Suppressor macrophage (primary cell): ENCODE data around the gene CD164.
"Not testable (repeated sequence)": the region's sequence is repeated elsewhere in the genome, so short reads cannot be mapped to it uniquely, and the experiment has no call there.

Source experiments
- DNase-seq, 4 experiments: peaks; one replicate each; pipeline ENCODE4 v3.0.0-alpha.2; 2020 to 2022

Gene CD164

DNA sequence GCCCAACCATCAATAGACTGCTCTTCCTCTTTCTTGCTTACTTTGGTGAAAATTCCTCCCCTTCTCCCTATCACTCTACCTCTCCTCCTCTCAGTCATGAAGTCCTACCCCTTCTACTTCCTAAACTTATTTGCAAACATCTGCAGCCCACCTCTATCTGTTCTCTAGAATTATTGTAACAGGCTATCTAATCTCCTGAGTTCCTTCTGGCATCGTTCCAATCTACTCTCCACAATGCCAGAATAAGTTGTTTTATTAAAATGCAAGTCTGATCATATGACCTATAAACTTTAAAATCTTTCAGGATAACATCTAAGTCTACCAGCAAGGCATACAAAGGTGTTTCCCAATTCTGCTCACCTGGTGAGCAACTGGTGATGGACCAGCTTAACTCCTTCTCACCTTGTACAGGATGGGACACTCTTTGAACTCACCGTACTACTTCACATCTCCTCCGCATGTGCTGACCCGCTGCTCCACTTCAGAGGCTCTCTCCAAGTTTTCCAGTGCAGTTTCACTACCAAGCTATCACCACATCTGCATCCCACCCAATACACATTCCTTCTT lies 7.9 kb downstream of the CD164 start:
- DNase-seq, result peak in 1 of 4 experiments; percentile 29

GRCh38 chr6:109373762-109374161 lies 8.5 kb downstream of the CD164 start:
- DNase-seq, result peak; percentile 63 to 89 (median 78)

GRCh38 chr6:109373331-109373730 lies 8.9 kb downstream of the CD164 start:
- DNase-seq, result no peak

DNA sequence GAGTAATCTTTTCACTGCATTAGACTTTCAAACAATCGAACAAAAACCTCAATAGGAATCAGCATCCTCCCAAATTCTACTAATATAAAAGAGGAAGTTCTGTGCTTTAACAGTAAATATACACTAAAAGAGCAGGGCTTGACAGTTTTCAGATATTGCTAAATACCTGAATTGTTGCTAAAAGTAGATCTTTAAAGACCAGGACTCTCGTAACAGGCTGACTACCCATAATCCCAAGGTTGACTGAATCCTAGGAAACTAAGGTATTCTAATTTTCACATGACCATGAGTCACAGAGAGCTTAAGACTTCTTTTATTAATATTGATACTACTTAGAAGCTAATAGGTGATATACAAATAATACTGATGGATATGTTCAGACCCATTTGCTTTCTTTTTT lies 10.1 kb downstream of the CD164 start:
- peak in 2 of 4 experiments; percentile 66 to 68 for DNase-seq

DNA sequence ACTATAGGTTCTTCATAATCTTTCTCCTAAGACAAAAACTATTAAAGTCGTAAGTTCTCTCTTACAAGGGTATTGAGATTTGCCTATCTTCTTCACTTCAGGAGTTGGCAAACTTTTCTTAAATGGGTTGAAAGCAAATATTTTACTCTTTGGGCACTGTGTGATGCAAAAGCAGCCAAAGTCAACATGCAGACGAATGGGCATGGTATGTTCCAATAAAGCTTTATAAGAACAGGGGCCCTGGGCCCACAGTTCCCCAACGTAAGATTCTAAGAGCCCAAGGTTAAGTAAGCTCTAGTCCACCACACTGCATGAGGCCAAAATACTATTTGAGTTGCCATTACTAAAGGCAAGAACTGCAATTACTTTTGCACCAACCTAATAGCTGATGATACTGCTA lies 11.5 kb downstream of the CD164 start:
- no peak for DNase-seq

- no peak for DNase-seq
These were observed 11.9 kb downstream of the CD164 start for GRCh38 chr6:109370336-109370735.

DNA sequence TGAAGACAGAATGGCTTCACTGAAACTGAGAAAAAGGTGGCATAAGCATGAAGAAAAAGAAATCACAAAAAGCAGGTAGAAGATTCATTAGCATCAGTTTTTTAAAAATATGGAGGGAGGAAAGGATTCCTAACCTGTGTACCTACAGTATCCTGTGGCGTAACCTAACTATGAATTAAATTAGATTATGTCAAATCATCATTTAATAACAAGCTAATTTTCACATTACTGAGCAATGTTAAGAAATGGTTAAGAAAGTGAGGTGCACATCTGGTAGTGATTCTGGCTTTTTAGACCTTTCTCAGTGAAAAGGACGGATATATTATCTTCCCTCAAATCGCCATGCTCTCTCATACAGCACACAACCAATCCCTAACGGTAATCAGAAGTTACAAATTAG lies 12.5 kb downstream of the CD164 start:
- no peak for DNase-seq

GRCh38 chr6:109364382-109365078 lies 17.7 kb downstream of the CD164 start:
- DNase-seq, result not testable (repeated sequence)

DNA sequence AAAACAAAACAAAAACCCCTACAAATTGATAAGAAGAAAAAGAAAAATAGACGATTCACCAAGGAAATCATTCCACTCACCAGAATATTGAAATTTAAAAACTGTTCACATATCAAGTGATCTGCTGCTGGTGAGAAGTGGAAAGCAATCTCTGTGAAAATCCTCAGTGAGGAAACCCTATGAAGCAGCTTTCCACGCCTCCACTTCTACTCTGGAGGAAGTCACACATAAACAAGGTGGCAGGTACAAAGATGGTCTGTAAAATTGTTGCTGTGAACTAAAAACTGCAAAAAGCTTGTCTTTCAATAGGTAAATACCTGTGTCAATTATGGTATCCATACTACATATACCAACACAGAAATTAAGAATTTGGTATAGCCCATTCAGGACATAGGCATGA lies 18.5 kb downstream of the CD164 start:
- DNase-seq, result no peak

- DNase-seq, result no peak
These were observed 20.0 kb downstream of the CD164 start for GRCh38 chr6:109362102-109362884.

DNA sequence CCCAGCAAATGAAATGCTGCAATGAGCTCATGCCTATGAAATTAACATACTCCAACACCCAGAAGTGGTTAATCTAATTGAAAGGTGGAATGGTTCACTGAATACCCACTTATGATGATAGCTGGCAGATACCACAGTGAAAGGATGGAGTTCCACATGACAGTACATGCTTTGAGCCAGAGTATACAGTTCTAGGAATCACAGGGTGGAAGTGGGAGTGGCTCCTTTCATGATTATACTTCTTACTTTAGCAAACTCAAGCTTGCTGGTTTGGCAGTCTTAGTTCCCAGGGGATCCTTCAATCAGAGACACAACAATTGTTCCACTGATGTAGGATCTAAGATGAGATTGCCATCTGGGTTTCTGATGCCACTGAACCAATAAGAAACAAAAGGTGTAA lies 21.5 kb downstream of the CD164 start:
- DNase-seq, result no peak

GRCh38 chr6:109360281-109360680 lies 22.0 kb downstream of the CD164 start:
- peak in 2 of 4 experiments; percentile 38 to 45 for DNase-seq

GRCh38 chr6:109359248-109359647 lies 23.0 kb downstream of the CD164 start:
- no peak for DNase-seq

- DNase-seq, result no peak
These were observed 24.1 kb downstream of the CD164 start for GRCh38 chr6:109358204-109358603.

GRCh38 chr6:109356237-109356636 lies 26.0 kb downstream of the CD164 start:
- DNase-seq, result no peak

DNA sequence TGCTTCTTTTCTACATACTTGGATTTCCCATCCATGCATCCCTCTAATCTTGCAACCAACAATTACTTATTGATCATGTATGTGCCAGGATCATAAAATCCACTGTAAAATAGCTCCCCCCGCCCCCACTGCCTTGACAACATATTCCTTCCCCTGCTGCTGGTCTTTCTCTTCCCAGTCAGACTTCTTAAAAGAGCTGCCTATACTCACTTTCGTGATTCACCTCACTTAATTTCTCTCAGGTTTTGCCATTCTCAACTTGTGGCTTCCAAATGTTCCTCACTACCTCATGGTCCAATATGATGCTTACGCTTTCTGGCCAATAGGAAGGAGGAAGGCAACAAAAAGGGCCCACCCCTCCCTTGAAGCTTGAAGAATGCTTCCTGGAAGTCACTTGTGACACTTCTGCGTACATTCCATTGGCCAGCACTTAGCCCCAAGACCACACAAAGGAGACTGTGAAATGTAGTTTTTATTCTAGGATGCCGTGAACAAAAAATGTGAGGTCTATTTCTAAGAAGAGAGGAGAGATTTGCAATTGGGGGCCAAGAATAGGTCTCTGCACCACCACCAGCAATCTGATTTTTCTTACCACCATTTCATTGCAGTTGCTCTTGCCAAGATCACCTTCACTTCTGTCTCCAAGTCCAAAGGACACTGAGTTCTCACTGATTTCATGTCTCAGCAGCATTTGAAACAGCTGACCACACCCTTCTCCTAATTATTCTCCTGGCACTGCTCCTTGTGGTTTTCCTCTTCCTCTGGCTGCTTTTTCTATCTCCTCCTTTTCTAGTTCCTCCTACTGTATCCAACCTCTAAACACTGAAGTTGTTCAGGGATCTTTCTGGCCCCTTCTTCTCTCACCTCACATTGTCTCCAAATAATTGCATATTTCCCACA lies 30.8 kb downstream of the CD164 start:
- DNase-seq, result peak in 3 of 4 experiments; percentile 35 to 42 (median 41)

GRCh38 chr6:109349419-109349987 lies 32.8 kb downstream of the CD164 start:
- DNase-seq, result peak; percentile 35 to 57 (median 48)

GRCh38 chr6:109348226-109348625 lies 34.0 kb downstream of the CD164 start:
- DNase-seq, result peak; percentile 34 to 70 (median 59)

GRCh38 chr6:109347779-109348178 lies 34.5 kb downstream of the CD164 start:
- no peak for DNase-seq

- no peak for DNase-seq
These were observed 36.3 kb downstream of the CD164 start for GRCh38 chr6:109345986-109346385.

DNA sequence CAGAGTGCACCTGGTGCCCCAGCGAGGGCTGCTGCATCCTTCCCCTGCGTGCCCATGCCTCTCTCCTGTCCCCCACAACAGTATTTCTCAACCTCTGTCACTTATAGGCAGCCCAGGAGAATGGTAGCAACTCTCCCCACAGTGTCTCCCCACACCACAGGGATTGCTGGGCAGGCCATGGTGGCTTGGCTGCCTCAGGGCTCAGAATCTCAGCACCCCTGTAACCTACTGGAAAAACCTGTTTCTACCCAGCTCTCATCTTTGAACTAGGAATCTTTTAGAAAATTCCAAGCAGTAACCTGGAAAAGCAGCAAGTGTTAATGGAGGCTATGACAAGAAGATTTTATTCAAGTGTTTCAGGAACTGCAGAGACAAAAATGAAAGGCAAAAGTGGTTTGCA lies 38.0 kb downstream of the CD164 start:
- no peak for DNase-seq

DNA sequence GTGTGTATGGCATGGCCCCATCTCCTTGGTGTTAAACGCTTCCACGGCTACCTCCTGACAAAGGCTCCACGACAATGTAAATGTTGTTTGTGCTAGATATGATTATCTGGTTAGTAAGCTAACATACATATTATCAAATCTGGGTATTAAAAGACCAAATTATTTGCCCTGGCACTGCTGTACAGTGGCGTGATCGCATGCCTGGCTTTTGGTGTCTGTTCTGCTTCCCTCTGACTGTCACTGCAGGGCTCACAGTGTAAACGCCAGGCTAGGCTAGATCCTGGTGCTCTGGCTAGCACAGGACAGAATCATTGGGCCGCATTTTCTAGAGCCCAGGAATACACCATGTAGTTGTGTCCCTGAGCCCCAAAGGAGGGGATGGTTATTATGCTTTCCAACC lies 38.7 kb downstream of the CD164 start:
- no peak for DNase-seq
